ENCODE results near the gene HSPA1A.
"Not testable (repeated sequence)": the region's sequence is repeated elsewhere in the genome, so short reads cannot be mapped to it uniquely, and the experiment has no call there.

HSPA1A gene

DNA sequence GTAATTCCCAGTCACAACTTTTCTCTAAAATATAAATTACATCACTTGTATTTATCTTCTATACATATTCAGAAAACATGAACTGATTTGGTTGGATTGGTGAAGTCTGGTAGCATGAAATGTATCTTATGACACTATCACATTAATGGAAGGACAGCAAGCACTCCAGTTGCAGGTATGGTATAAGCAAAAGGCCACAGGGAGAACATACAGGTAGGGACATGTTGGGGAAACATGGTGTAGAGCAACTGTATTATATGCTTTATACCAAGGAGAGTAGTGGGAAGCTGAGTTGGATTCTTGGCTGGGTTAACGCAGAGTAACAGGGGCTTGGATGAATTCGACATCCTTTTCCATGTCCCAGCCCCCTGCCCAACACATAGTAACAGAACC is 18.4 kb upstream of the HSPA1A start:
- Histone ChIP-seq H3K27ac (ENCODE audit: low read depth, low read length, poor library complexity, severe bottlenecking) (peak overlapping the region; percentile 70), H2AFZ (ENCODE audit: low read length) (no peak overlapping the region), H3K9me2 (ENCODE audit: low read depth, low read length) (no peaks in the 10 kb centered on the region), H3K79me2 (ENCODE audit: insufficient read depth, low read length) (peaks cover 14% of the 10 kb centered on the region; the same call in 1 of the 2 replicates), H3F3A (ENCODE audit: insufficient read depth, low read length) (0 out of 2 replicates have a peak, but pooled peaks cover 6% of the 10 kb centered on the region), H3K36me3 (ENCODE audit: insufficient read depth, low read length) (peaks cover 30% of the 10 kb centered on the region), H3K4me3 (ENCODE audit: low read depth, low read length, poor library complexity, severe bottlenecking) (no peak overlapping the region), H3K4me2 (ENCODE audit: low read length) (no peak overlapping the region), H3K9me3 (ENCODE audit: low read length) (no peaks in the 10 kb centered on the region), H3K27me3 (ENCODE audit: insufficient read depth, low read length) (no peaks in the 10 kb centered on the region), H3K9ac (ENCODE audit: low read length) (no peak overlapping the region), H4K20me1 (ENCODE audit: insufficient read depth, low read length) (no peaks in the 10 kb centered on the region), H3K4me1 (ENCODE audit: insufficient read depth, low read length, severe bottlenecking) (peaks cover 29% of the 10 kb centered on the region)
- TF ChIP-seq, protein P1, sequence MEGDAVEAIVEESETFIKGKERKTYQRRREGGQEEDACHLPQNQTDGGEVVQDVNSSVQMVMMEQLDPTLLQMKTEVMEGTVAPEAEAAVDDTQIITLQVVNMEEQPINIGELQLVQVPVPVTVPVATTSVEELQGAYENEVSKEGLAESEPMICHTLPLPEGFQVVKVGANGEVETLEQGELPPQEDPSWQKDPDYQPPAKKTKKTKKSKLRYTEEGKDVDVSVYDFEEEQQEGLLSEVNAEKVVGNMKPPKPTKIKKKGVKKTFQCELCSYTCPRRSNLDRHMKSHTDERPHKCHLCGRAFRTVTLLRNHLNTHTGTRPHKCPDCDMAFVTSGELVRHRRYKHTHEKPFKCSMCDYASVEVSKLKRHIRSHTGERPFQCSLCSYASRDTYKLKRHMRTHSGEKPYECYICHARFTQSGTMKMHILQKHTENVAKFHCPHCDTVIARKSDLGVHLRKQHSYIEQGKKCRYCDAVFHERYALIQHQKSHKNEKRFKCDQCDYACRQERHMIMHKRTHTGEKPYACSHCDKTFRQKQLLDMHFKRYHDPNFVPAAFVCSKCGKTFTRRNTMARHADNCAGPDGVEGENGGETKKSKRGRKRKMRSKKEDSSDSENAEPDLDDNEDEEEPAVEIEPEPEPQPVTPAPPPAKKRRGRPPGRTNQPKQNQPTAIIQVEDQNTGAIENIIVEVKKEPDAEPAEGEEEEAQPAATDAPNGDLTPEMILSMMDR (IDR thresholded peaks at IDR 0.05; ENCODE audit: low read length): no peak
- no peak for TF ChIP-seq EZH2 (IDR thresholded peaks at IDR 0.05; ENCODE audit: borderline replicate concordance, low read length)

DNA sequence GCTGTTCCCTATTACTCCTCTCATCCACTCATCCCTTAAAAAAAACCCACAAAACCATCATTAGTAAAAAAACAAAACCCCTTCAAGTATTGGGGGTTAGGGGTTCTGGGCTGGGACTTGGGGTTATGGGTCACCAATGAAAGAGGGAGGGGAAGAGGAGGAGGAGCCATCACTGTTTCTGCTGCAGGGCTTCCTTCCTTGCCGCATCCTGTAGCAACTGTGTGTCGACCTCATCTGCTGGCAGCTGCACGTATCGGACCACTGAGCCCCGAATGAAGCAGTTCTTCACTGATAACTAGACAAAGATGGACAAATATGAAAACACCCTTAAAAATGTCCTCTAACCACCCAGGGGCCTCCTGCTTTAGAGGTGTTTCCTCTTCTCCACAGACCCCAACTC is 17.8 kb upstream of the HSPA1A start:
- no peak overlapping the region for H2AFZ ChIP-seq (ENCODE audit: low read length)
- H3K36me3 ChIP-seq (ENCODE audit: insufficient read depth, low read length): peaks cover 27% of the 10 kb centered on the region
- H4K20me1 ChIP-seq (ENCODE audit: insufficient read depth, low read length): no peaks in the 10 kb centered on the region
- H3F3A ChIP-seq (ENCODE audit: insufficient read depth, low read length): 0 out of 2 replicates have a peak, but pooled peaks cover 6% of the 10 kb centered on the region
- TF ChIP-seq, protein P1 (IDR thresholded peaks at IDR 0.05; ENCODE audit: low read length): no peak
- TF ChIP-seq EZH2 (IDR thresholded peaks at IDR 0.05; ENCODE audit: borderline replicate concordance, low read length): no peak
- peak overlapping the region; percentile 70 for H3K27ac ChIP-seq (ENCODE audit: low read depth, low read length, poor library complexity, severe bottlenecking)
- H3K9me3 ChIP-seq (ENCODE audit: low read length): no peaks in the 10 kb centered on the region
- no peak overlapping the region for H3K4me3 ChIP-seq (ENCODE audit: low read depth, low read length, poor library complexity, severe bottlenecking)
- H3K4me1 ChIP-seq (ENCODE audit: insufficient read depth, low read length, severe bottlenecking): peaks cover 29% of the 10 kb centered on the region
- H3K9me2 ChIP-seq (ENCODE audit: low read depth, low read length): no peaks in the 10 kb centered on the region
- H3K4me2 ChIP-seq (ENCODE audit: low read length): no peak overlapping the region
- H3K27me3 ChIP-seq (ENCODE audit: insufficient read depth, low read length): no peaks in the 10 kb centered on the region
- H3K79me2 ChIP-seq (ENCODE audit: insufficient read depth, low read length): peaks cover 14% of the 10 kb centered on the region; the same call in 1 of the 2 replicates
- no peak overlapping the region for H3K9ac ChIP-seq (ENCODE audit: low read length)

DNA sequence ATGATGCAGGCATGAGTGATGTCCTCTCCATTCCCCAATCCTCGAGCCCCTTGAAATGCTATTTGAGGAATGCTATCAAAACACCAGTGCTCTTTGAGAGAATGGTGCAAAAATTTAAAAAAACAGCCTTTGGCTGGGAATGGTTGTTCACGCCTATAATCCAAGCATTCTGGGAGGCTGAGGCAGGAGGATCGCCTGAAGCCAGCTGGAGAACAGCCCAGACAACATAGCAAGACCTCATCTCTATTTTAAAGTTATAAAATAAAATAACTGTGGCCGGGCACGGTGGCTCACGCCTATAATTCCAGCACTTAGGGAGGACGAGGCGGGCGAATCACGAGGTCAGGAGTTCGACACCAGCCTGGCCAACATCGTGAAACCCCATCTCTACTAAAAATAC is 15.6 kb upstream of the HSPA1A start:
- Histone ChIP-seq H3K4me3 (ENCODE audit: low read depth, low read length, poor library complexity, severe bottlenecking) (no peak overlapping the region), H3K79me2 (ENCODE audit: insufficient read depth, low read length) (peaks cover 6% of the 10 kb centered on the region; the same call in 1 of the 2 replicates), H3K9me3 (ENCODE audit: low read length) (no peaks in the 10 kb centered on the region), H3K4me2 (ENCODE audit: low read length) (no peak overlapping the region), H3K9ac (ENCODE audit: low read length) (no peak overlapping the region), H3F3A (ENCODE audit: insufficient read depth, low read length) (0 out of 2 replicates have a peak, but pooled peaks cover 6% of the 10 kb centered on the region), H3K27ac (ENCODE audit: low read depth, low read length, poor library complexity, severe bottlenecking) (no peak overlapping the region), H4K20me1 (ENCODE audit: insufficient read depth, low read length) (no peaks in the 10 kb centered on the region), H3K27me3 (ENCODE audit: insufficient read depth, low read length) (no peaks in the 10 kb centered on the region), H3K4me1 (ENCODE audit: insufficient read depth, low read length, severe bottlenecking) (peaks cover 15% of the 10 kb centered on the region), H3K9me2 (ENCODE audit: low read depth, low read length) (no peaks in the 10 kb centered on the region), H2AFZ (ENCODE audit: low read length) (no peak overlapping the region), H3K36me3 (ENCODE audit: insufficient read depth, low read length) (peaks cover 30% of the 10 kb centered on the region)
- TF ChIP-seq EZH2 (IDR thresholded peaks at IDR 0.05; ENCODE audit: borderline replicate concordance, low read length): no peak
- TF ChIP-seq, protein P1 (IDR thresholded peaks at IDR 0.05; ENCODE audit: low read length): no peak

- Histone ChIP-seq H3K4me1 (ENCODE audit: insufficient read depth, low read length, severe bottlenecking) (peaks cover 21% of the 10 kb centered on the region), H3K36me3 (ENCODE audit: insufficient read depth, low read length) (peaks cover 30% of the 10 kb centered on the region)
- not testable (repeated sequence) for H3K79me2 ChIP-seq (ENCODE audit: insufficient read depth, low read length); H3K27me3 ChIP-seq (ENCODE audit: insufficient read depth, low read length); H3K4me2 ChIP-seq (ENCODE audit: low read length); H3K9me2 ChIP-seq (ENCODE audit: low read depth, low read length); H3K9me3 ChIP-seq (ENCODE audit: low read length); H4K20me1 ChIP-seq (ENCODE audit: insufficient read depth, low read length); H3K27ac ChIP-seq (ENCODE audit: low read depth, low read length, poor library complexity, severe bottlenecking); H3K9ac ChIP-seq (ENCODE audit: low read length); H3K4me3 ChIP-seq (ENCODE audit: low read depth, low read length, poor library complexity, severe bottlenecking); H2AFZ ChIP-seq (ENCODE audit: low read length); H3F3A ChIP-seq (ENCODE audit: insufficient read depth, low read length)
These were observed 14.1 kb upstream of the HSPA1A start for GRCh38 chr6:31801031-31801927.

Data from OCI-LY1 (cell line).